HG03571 (cell line): ENCODE data around the gene ARTN.

Experiments used
- ATAC-seq: cut with Tn5 transposase; IDR thresholded peaks from one replicate; pipeline ENCODE4 v1.9.1; 2021; ENCODE audit not compliant: unreplicated experiment

The ARTN gene

GRCh38 chr1:43921022-43921421 lies 12.6 kb upstream of the ARTN start:
- ATAC-seq = no peak

GRCh38 chr1:43924516-43924915 lies 9.1 kb upstream of the ARTN start:
- ATAC-seq = no peak

GRCh38 chr1:43925846-43926245 lies 7.8 kb upstream of the ARTN start:
- ATAC-seq = no peak

- no peak for ATAC-seq
These were observed 3.2 kb upstream of the ARTN start for GRCh38 chr1:43930168-43930948.

- ATAC-seq = no peak
These were observed 2.7 kb upstream of the ARTN start for GRCh38 chr1:43930949-43931275.

- no peak for ATAC-seq
These were observed 1.6 kb upstream of the ARTN start for GRCh38 chr1:43931711-43932660.

- ATAC-seq = no peak
These were observed 715 bp upstream of the ARTN start for GRCh38 chr1:43932786-43933385.

- ATAC-seq = no peak
These were observed 742 bp downstream of the ARTN start for GRCh38 chr1:43934101-43934985.

- no peak for ATAC-seq
These were observed 1.4 kb downstream of the ARTN start for GRCh38 chr1:43934986-43935324.

- no peak for ATAC-seq
These were observed 2.3 kb downstream of the ARTN start for GRCh38 chr1:43935711-43936427.

GRCh38 chr1:43936431-43937151 lies 3.0 kb downstream of the ARTN start:
- ATAC-seq = no peak

GRCh38 chr1:43937179-43937865 lies 3.7 kb downstream of the ARTN start:
- no peak for ATAC-seq

- no peak for ATAC-seq
These were observed 4.8 kb downstream of the ARTN start for GRCh38 chr1:43938383-43938782.

- no peak for ATAC-seq
These were observed 5.4 kb downstream of the ARTN start for GRCh38 chr1:43938892-43939587.

GRCh38 chr1:43942411-43942810 lies 8.8 kb downstream of the ARTN start:
- ATAC-seq = no peak

- no peak for ATAC-seq
These were observed 11.3 kb downstream of the ARTN start for GRCh38 chr1:43944860-43945259.

- no peak for ATAC-seq
These were observed 12.2 kb downstream of the ARTN start for GRCh38 chr1:43945674-43946235.
